Brain microvascular endothelial cell (primary cell): ENCODE data around the gene FBXO31.

Source experiments
- DNase-seq: peaks from one replicate; pipeline ENCODE4 v3.0.0-alpha.2; 2020
- H3K27ac ChIP-seq: fragments of 250-450 bp; sonication (Bioruptor Pico); 2 replicates; pipeline ENCODE4 v1.5.1; 2020; ENCODE audit warnings: mild to moderate bottlenecking, moderate library complexity
- H3K27me3 ChIP-seq: fragments of 250-450 bp; sonication (Bioruptor Pico); replicated peaks from 2 replicates; pipeline ENCODE4 v1.5.1; 2020; ENCODE audit warnings: mild to moderate bottlenecking
- H3K36me3 ChIP-seq: fragments of 250-450 bp; sonication (Bioruptor Pico); replicated peaks from 2 replicates; pipeline ENCODE4 v1.5.1; 2020; ENCODE audit warnings: mild to moderate bottlenecking
- H3K4me3 ChIP-seq: 2 replicates; pipeline ENCODE4 v1.5.1; 2011; ENCODE audit warnings: low read depth, mild to moderate bottlenecking, control low read depth, low read length, moderate library complexity
- in situ Hi-C: cut with HindIII; loops from 2 replicates; pipeline ENCODE4 v1.10.0; 2017; ENCODE audit warnings: low sequenced_read_pairs, low pct_ligation_motif_present
- TF ChIP-seq, protein P1 (sequence below): IDR thresholded peaks from 2 replicates; pipeline ENCODE4 v1.5.1; 2011; ENCODE audit warnings: low read depth, mild to moderate bottlenecking, moderate library complexity, low read length, control low read depth, inconsistent platforms; ENCODE audit errors: missing control alignments

The FBXO31 gene

GRCh38 chr16:87369117-87369765 is 14.3 kb downstream of the FBXO31 start:
- Histone ChIP-seq H3K27me3 (no peaks in the 10 kb centered on the region), H3K27ac (no peak overlapping the region), H3K4me3 (no peak overlapping the region), H3K36me3 (peaks cover 2% of the 10 kb centered on the region)
- TF ChIP-seq, protein P1, sequence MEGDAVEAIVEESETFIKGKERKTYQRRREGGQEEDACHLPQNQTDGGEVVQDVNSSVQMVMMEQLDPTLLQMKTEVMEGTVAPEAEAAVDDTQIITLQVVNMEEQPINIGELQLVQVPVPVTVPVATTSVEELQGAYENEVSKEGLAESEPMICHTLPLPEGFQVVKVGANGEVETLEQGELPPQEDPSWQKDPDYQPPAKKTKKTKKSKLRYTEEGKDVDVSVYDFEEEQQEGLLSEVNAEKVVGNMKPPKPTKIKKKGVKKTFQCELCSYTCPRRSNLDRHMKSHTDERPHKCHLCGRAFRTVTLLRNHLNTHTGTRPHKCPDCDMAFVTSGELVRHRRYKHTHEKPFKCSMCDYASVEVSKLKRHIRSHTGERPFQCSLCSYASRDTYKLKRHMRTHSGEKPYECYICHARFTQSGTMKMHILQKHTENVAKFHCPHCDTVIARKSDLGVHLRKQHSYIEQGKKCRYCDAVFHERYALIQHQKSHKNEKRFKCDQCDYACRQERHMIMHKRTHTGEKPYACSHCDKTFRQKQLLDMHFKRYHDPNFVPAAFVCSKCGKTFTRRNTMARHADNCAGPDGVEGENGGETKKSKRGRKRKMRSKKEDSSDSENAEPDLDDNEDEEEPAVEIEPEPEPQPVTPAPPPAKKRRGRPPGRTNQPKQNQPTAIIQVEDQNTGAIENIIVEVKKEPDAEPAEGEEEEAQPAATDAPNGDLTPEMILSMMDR: no peak
- in situ Hi-C loops: no loop called here
- DNase-seq: no peak

- DNase-seq: no peak
- Histone ChIP-seq H3K27ac (no peak overlapping the region), H3K4me3 (no peak overlapping the region), H3K27me3 (no peaks in the 10 kb centered on the region), H3K36me3 (peaks cover 2% of the 10 kb centered on the region)
- TF ChIP-seq, protein P1: no peak
- in situ Hi-C loops: no loop called here
Measured at GRCh38 chr16:87368029-87368770, 15.4 kb downstream of the FBXO31 start.

GRCh38 chr16:87367529-87367928 is 16.0 kb downstream of the FBXO31 start:
- TF ChIP-seq, protein P1: no peak
- no peaks in the 10 kb centered on the region for H3K27me3 ChIP-seq
- in situ Hi-C loops: no loop called here

GRCh38 chr16:87366930-87367329 is 16.6 kb downstream of the FBXO31 start:
- TF ChIP-seq, protein P1: no peak
- in situ Hi-C loops: no loop called here
- H3K27me3 ChIP-seq: no peaks in the 10 kb centered on the region
- no peak overlapping the region for H3K27ac ChIP-seq
- no peak for DNase-seq
- H3K4me3 ChIP-seq: no peak overlapping the region
- H3K36me3 ChIP-seq: peaks cover 2% of the 10 kb centered on the region

More at GRCh38 chr16:87367529-87367928, 16.0 kb downstream of the FBXO31 start:
- Histone ChIP-seq H3K27ac (no peak overlapping the region), H3K4me3 (no peak overlapping the region), H3K36me3 (peaks cover 2% of the 10 kb centered on the region)
- no peak for DNase-seq

DNA sequence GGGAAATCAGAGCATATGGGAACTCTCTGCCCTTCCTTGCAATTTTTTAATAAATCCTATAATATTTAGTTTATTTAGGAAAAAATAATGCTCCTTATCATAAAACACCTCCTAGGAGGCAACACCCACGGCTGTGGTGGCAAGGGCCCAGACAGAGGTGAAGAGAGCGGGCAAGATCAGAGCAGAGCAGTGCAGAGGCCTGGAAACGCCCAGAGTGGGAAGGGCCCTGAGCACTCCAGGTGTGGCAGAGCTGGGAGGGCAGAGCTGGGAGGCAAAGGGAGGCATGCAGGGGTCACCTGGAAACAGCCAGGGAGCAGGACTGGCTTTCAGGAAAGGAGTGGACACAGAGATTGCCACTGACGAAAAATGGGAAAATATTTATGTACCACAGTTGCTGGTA is 17.3 kb downstream of the FBXO31 start:
- Histone ChIP-seq H3K36me3 (peaks cover 6% of the 10 kb centered on the region), H3K27me3 (no peaks in the 10 kb centered on the region), H3K4me3 (no peak overlapping the region), H3K27ac (no peak overlapping the region)
- in situ Hi-C loops: no loop called here
- DNase-seq: no peak
- TF ChIP-seq, protein P1: no peak
